PFSK-1 (cell line): Measurements from ENCODE around the gene CREBRF.

Source experiments
- FOXP2 ChIP-seq: optimal IDR thresholded peaks from 2 replicates; pipeline ENCODE3; 2011; ENCODE audit warnings: borderline replicate concordance, control low read depth, inconsistent platforms; ENCODE audit not compliant: insufficient read depth; ENCODE audit errors: extremely low read length, extremely low read depth
- TAF1 ChIP-seq: IDR thresholded peaks from 2 replicates; pipeline ENCODE4 v1.6.1; 2012; ENCODE audit warnings: low read length, control low read depth, borderline replicate concordance; ENCODE audit not compliant: insufficient read depth
- TF ChIP-seq, protein P1 (sequence below), 2 experiments: IDR thresholded peaks; 2 replicates each; pipeline versions ENCODE4 v1.6.1 to v1.8.0; 2011 to 2012; ENCODE audit warnings: low read depth in 2 of 2, low read length in 2 of 2, control low read depth in 1 of 2, inconsistent platforms in 1 of 2, mild to moderate bottlenecking in 1 of 2, moderate library complexity in 1 of 2; ENCODE audit not compliant: insufficient read depth in 1 of 2

DNA sequence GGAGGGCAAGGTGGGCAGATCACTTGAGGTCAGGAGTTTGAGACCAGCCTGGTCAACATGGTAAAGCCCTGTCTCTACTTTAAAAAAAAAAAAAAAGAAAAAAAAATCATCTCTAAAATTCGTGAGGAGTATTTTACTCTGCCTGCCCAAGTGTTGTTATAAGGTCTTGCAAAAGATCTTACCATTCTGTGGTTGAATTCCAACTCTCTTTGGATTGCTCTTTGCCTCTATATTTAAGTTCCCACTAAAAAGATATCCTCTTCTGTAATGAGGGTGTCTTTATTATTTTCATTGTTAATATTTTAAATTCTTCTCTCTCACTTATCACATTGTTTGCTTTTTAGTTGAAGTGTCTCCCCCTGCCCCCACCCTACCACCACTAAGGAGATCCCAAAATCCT lies 33.4 kb downstream of the CREBRF start:
- TF ChIP-seq, protein P1, sequence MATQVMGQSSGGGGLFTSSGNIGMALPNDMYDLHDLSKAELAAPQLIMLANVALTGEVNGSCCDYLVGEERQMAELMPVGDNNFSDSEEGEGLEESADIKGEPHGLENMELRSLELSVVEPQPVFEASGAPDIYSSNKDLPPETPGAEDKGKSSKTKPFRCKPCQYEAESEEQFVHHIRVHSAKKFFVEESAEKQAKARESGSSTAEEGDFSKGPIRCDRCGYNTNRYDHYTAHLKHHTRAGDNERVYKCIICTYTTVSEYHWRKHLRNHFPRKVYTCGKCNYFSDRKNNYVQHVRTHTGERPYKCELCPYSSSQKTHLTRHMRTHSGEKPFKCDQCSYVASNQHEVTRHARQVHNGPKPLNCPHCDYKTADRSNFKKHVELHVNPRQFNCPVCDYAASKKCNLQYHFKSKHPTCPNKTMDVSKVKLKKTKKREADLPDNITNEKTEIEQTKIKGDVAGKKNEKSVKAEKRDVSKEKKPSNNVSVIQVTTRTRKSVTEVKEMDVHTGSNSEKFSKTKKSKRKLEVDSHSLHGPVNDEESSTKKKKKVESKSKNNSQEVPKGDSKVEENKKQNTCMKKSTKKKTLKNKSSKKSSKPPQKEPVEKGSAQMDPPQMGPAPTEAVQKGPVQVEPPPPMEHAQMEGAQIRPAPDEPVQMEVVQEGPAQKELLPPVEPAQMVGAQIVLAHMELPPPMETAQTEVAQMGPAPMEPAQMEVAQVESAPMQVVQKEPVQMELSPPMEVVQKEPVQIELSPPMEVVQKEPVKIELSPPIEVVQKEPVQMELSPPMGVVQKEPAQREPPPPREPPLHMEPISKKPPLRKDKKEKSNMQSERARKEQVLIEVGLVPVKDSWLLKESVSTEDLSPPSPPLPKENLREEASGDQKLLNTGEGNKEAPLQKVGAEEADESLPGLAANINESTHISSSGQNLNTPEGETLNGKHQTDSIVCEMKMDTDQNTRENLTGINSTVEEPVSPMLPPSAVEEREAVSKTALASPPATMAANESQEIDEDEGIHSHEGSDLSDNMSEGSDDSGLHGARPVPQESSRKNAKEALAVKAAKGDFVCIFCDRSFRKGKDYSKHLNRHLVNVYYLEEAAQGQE (IDR thresholded peaks at IDR 0.05; ENCODE audit: insufficient read depth in 1 of 2, low read depth in 2 of 2, low read length in 2 of 2), result no peak
- no peak for TF ChIP-seq TAF1
- no peak for TF ChIP-seq FOXP2
